Measurements from ENCODE around the gene IL7R.
"Not testable (repeated sequence)": the region's sequence is repeated elsewhere in the genome, so short reads cannot be mapped to it uniquely, and the experiment has no call there.

The IL7R gene

DNA sequence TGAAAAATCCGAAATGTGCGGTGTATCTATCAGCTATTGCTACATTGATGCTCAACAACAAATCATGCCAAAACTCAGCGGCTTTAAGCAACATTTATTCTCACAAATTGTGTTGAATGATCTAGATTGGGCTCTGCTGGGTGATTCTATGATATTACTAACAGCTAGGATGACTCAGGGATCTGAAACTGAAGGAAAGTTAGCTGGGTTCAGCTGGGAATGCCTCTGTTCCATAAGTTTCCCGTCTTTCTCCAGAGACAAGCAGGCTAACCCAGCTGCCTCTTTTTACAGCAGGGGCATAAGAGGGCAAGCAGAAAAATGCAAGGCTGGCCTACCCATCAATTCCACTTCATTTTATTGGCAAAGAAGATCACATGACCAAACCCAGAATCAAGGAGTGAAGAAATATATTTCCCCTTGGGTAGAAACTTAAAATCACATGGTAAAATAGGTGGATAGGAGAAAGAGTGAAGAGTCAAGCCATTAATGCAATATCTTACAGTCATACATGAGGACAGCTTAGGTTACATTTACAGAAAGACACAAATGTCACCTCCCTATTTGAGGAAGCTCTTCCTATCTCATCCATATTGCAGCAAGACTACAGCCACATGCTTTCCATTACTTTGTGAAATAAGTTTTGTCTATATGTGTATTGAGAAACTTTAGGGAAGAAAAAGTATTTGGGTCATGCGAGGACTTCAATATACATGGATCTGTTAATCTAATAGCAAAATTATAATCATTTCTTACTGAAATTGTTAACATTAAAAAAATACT lies 30.8 kb downstream of the IL7R start:
- Histone ChIP-seq H3K27ac (replicated peaks; ENCODE audit: low read length) (no peak overlapping the region), H2BK120ac (ENCODE audit: low read depth, low read length) (no peak overlapping the region), H2BK15ac (ENCODE audit: low read length) (no peak overlapping the region), H3K36me3 (replicated peaks in 1 of 2; ENCODE audit: control insufficient read depth in 2 of 2, insufficient read depth in 2 of 2, low read length in 2 of 2) (no peaks in the 10 kb centered on the region), H3K4me2 (ENCODE audit: insufficient read depth, low read length, poor library complexity, severe bottlenecking) (no peak overlapping the region), H2AK5ac (ENCODE audit: low read depth, low read length) (no peak overlapping the region), H3K18ac (ENCODE audit: low read length) (no peak overlapping the region), H3K14ac (ENCODE audit: low read length) (no peak overlapping the region), H3K9ac (ENCODE audit: low read depth, low read length, poor library complexity) (no peak overlapping the region), H3K23ac (ENCODE audit: low read depth, low read length, poor library complexity) (no peak overlapping the region), H2AFZ (ENCODE audit: low read length) (no peak overlapping the region), H2BK12ac (ENCODE audit: low read length) (no peak overlapping the region), H4K91ac (ENCODE audit: low read depth, low read length, poor library complexity) (no peak overlapping the region), H3K4ac (ENCODE audit: low read length) (no peak overlapping the region), H2BK5ac (ENCODE audit: low read length) (no peak overlapping the region), H4K8ac (ENCODE audit: low read depth, low read length) (no peak overlapping the region), H3K9me3 (replicated peaks in 1 of 2; ENCODE audit: control insufficient read depth in 2 of 2, insufficient read depth in 1 of 2, low read depth in 1 of 2, low read length in 2 of 2) (no peaks in the 10 kb centered on the region), H3K4me1 (ENCODE audit: control insufficient read depth in 2 of 2, insufficient read depth in 1 of 2, low read depth in 1 of 2, low read length in 2 of 2) (no peaks in the 10 kb centered on the region), H3K27me3 (ENCODE audit: control insufficient read depth in 3 of 3, insufficient read depth in 3 of 3, low read depth in 1 of 3, low read length in 3 of 3) (peaks cover 0 to 3% (median 0%) of the 10 kb centered on the region in 3 experiments), H3K79me1 (ENCODE audit: low read depth, low read length) (no peaks in the 10 kb centered on the region), H3K4me3 (ENCODE audit: low read length in 2 of 2) (no peak overlapping the region)
- no peak for DNase-seq (ENCODE audit: low spot score)
- no CpG with 5 or more reads among the region's 5 CpGs for WGBS, 2 donors (ENCODE audit: extremely low coverage in 2 of 2, insufficient read length in 2 of 2, insufficient replicate concordance in 1 of 2)

DNA sequence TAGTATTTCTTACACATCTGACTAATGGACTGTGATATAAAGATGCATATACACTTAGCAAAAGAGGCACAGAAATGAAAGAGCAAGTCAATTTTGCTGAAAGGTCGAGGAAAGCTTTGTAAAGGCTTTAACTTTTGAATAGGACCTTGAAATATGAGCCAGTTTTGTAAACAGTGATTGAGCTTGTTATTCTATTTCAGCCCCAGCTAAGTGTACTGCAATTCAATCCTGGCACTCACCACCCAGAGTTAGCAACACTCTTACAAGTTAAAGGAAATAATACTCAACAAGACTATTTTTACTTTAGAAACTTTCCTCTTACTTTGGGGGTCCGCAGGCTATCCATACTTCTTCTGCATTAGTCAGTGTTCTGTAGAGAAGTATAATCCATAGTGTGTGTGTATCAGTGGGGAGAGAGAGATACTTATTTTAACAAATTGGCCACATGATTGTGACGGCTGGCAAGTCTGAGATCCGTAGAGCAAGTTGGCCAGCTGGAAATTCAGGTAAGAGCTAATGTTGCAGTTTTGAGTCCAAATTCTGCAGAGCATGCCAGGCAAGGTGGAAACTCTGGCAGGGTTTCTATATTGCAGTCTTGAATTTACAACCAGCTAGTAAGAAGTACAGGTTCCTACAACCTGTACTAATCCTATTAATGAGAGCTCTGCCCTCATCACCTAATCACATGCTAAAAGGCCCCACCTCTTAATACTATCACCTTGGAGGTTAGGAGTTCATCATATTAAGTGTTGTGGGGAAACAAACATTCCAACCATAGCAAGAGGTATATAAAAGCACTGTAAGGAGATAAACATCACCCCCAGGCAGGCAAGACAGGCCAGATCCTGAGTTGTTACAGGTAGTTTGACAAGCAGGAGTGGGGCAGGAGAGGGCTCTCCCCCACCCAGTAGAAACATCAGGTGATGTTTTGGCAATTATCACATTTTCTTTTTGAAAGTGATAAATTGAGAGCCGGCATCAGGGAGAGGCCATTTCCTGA lies 33.6 kb downstream of the IL7R start:
- Histone ChIP-seq H2BK12ac (ENCODE audit: low read length) (no peak overlapping the region), H3K36me3 (replicated peaks in 1 of 2; ENCODE audit: control insufficient read depth in 2 of 2, insufficient read depth in 2 of 2, low read length in 2 of 2) (no peaks in the 10 kb centered on the region), H2AK5ac (ENCODE audit: low read depth, low read length) (no peak overlapping the region), H4K8ac (ENCODE audit: low read depth, low read length) (no peak overlapping the region), H3K9ac (ENCODE audit: low read depth, low read length, poor library complexity) (no peak overlapping the region), H2BK120ac (ENCODE audit: low read depth, low read length) (no peak overlapping the region), H2AFZ (ENCODE audit: low read length) (no peak overlapping the region), H3K4me3 (ENCODE audit: low read length in 2 of 2) (no peak overlapping the region), H3K18ac (ENCODE audit: low read length) (no peak overlapping the region), H3K27me3 (ENCODE audit: control insufficient read depth in 3 of 3, insufficient read depth in 3 of 3, low read depth in 1 of 3, low read length in 3 of 3) (peaks cover 0 to 3% (median 0%) of the 10 kb centered on the region in 3 experiments), H3K4ac (ENCODE audit: low read length) (no peak overlapping the region), H3K23ac (ENCODE audit: low read depth, low read length, poor library complexity) (no peak overlapping the region), H3K4me1 (ENCODE audit: control insufficient read depth in 2 of 2, insufficient read depth in 1 of 2, low read depth in 1 of 2, low read length in 2 of 2) (no peaks in the 10 kb centered on the region), H3K9me3 (replicated peaks in 1 of 2; ENCODE audit: control insufficient read depth in 2 of 2, insufficient read depth in 1 of 2, low read depth in 1 of 2, low read length in 2 of 2) (no peaks in the 10 kb centered on the region), H3K14ac (ENCODE audit: low read length) (no peak overlapping the region), H4K91ac (ENCODE audit: low read depth, low read length, poor library complexity) (no peak overlapping the region), H2BK15ac (ENCODE audit: low read length) (no peak overlapping the region), H2BK5ac (ENCODE audit: low read length) (no peak overlapping the region), H3K4me2 (ENCODE audit: insufficient read depth, low read length, poor library complexity, severe bottlenecking) (no peak overlapping the region), H3K27ac (replicated peaks; ENCODE audit: low read length) (no peak overlapping the region), H3K79me1 (ENCODE audit: low read depth, low read length) (no peaks in the 10 kb centered on the region)
- no peak for DNase-seq (ENCODE audit: low spot score)
- no CpG with 5 or more reads among the region's 5 CpGs for WGBS, 2 donors (ENCODE audit: extremely low coverage in 2 of 2, insufficient read length in 2 of 2, insufficient replicate concordance in 1 of 2)

DNA sequence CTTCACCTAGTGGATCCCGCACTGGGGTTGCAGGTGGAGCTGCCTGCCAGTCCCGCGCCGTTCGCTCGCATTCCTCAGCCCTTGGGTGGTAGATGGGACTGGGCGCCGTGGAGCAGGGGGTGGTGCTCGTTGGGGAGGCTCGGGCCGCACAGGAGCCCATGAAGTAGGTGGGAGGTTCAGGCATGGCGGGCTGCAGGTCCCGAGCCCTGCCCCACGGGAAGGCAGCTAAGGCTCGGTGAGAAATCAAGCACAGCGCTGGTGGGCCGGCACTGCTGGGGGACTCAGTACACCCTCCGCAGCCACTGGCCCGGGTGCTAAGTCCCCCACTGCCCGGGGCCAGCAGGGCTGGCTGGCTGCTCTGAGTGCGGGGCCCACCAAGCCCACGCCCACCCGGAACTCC lies 36.1 kb downstream of the IL7R start:
- H3K4me3 ChIP-seq (ENCODE audit: low read length in 2 of 2); H2BK5ac ChIP-seq (ENCODE audit: low read length); H3K4ac ChIP-seq (ENCODE audit: low read length); H2BK120ac ChIP-seq (ENCODE audit: low read depth, low read length); H3K18ac ChIP-seq (ENCODE audit: low read length); DNase-seq (ENCODE audit: low spot score); H2AK5ac ChIP-seq (ENCODE audit: low read depth, low read length); H2BK12ac ChIP-seq (ENCODE audit: low read length); H3K4me2 ChIP-seq (ENCODE audit: insufficient read depth, low read length, poor library complexity, severe bottlenecking); H4K91ac ChIP-seq (ENCODE audit: low read depth, low read length, poor library complexity); H3K23ac ChIP-seq (ENCODE audit: low read depth, low read length, poor library complexity); H3K9me3 ChIP-seq (replicated peaks in 1 of 2; ENCODE audit: control insufficient read depth in 2 of 2, insufficient read depth in 1 of 2, low read depth in 1 of 2, low read length in 2 of 2); H3K79me1 ChIP-seq (ENCODE audit: low read depth, low read length); H3K14ac ChIP-seq (ENCODE audit: low read length); H3K36me3 ChIP-seq (replicated peaks in 1 of 2; ENCODE audit: control insufficient read depth in 2 of 2, insufficient read depth in 2 of 2, low read length in 2 of 2); H4K8ac ChIP-seq (ENCODE audit: low read depth, low read length); H3K27me3 ChIP-seq (ENCODE audit: control insufficient read depth in 3 of 3, insufficient read depth in 3 of 3, low read depth in 1 of 3, low read length in 3 of 3); H2AFZ ChIP-seq (ENCODE audit: low read length); H3K4me1 ChIP-seq (ENCODE audit: control insufficient read depth in 2 of 2, insufficient read depth in 1 of 2, low read depth in 1 of 2, low read length in 2 of 2); H2BK15ac ChIP-seq (ENCODE audit: low read length); H3K9ac ChIP-seq (ENCODE audit: low read depth, low read length, poor library complexity); H3K27ac ChIP-seq (replicated peaks; ENCODE audit: low read length): not testable (repeated sequence)
- no CpG with 5 or more reads among the region's 23 CpGs for WGBS, 2 donors (ENCODE audit: extremely low coverage in 2 of 2, insufficient read length in 2 of 2, insufficient replicate concordance in 1 of 2)

DNA sequence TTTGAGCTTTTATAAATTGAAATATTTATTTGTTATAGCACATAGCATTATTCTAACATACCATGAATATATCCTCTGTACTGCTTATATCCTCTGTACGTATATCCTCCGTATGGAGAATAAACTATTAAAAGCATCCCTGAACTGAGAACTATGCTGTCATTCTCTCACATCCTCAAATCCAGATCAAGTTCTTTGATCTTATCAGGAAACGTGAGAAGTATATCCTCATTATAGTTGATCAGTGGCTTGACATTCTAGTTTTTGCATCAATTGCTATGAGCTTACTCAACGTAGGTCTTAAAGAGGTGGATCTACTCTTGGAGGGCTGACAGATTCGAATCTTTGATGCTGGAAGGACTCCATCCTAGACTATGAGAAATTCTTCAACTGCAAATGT lies 37.4 kb downstream of the IL7R start:
- Histone ChIP-seq H4K91ac (ENCODE audit: low read depth, low read length, poor library complexity) (no peak overlapping the region), H3K9me3 (replicated peaks in 1 of 2; ENCODE audit: control insufficient read depth in 2 of 2, insufficient read depth in 1 of 2, low read depth in 1 of 2, low read length in 2 of 2) (no peaks in the 10 kb centered on the region), H2AK5ac (ENCODE audit: low read depth, low read length) (no peak overlapping the region), H3K4me2 (ENCODE audit: insufficient read depth, low read length, poor library complexity, severe bottlenecking) (no peak overlapping the region), H3K79me1 (ENCODE audit: low read depth, low read length) (no peaks in the 10 kb centered on the region), H3K27ac (replicated peaks; ENCODE audit: low read length) (no peak overlapping the region), H3K4me3 (ENCODE audit: low read length in 2 of 2) (no peak overlapping the region), H3K18ac (ENCODE audit: low read length) (no peak overlapping the region), H2BK15ac (ENCODE audit: low read length) (no peak overlapping the region), H3K23ac (ENCODE audit: low read depth, low read length, poor library complexity) (no peak overlapping the region), H2AFZ (ENCODE audit: low read length) (no peak overlapping the region), H3K36me3 (replicated peaks in 1 of 2; ENCODE audit: control insufficient read depth in 2 of 2, insufficient read depth in 2 of 2, low read length in 2 of 2) (no peaks in the 10 kb centered on the region), H3K9ac (ENCODE audit: low read depth, low read length, poor library complexity) (no peak overlapping the region), H4K8ac (ENCODE audit: low read depth, low read length) (no peak overlapping the region), H2BK5ac (ENCODE audit: low read length) (no peak overlapping the region), H3K27me3 (ENCODE audit: control insufficient read depth in 3 of 3, insufficient read depth in 3 of 3, low read depth in 1 of 3, low read length in 3 of 3) (peaks cover 0 to 3% (median 0%) of the 10 kb centered on the region in 3 experiments), H3K4ac (ENCODE audit: low read length) (no peak overlapping the region), H3K4me1 (ENCODE audit: control insufficient read depth in 2 of 2, insufficient read depth in 1 of 2, low read depth in 1 of 2, low read length in 2 of 2) (no peaks in the 10 kb centered on the region), H3K14ac (ENCODE audit: low read length) (no peak overlapping the region), H2BK120ac (ENCODE audit: low read depth, low read length) (no peak overlapping the region), H2BK12ac (ENCODE audit: low read length) (no peak overlapping the region)
- DNase-seq (ENCODE audit: low spot score), result no peak
- WGBS, 2 donors (ENCODE audit: extremely low coverage in 2 of 2, insufficient read length in 2 of 2, insufficient replicate concordance in 1 of 2), result no CpG with 5 or more reads among the region's 5 CpGs

Data from neuronal stem cell (in vitro differentiated cells).